SK-N-MC (cell line): Measurements from ENCODE around the gene ZNF79.

Experiments used
- EZH2 ChIP-seq: fragments of 200-600 bp; sonication (generic); IDR thresholded peaks from one replicate; pipeline ENCODE4 v1.6.1; 2017; ENCODE audit warnings: antibody characterized with exemption
- FOXP2 ChIP-seq: optimal IDR thresholded peaks from 2 replicates; pipeline ENCODE3; 2011; ENCODE audit warnings: mild to moderate bottlenecking, moderate library complexity; ENCODE audit not compliant: insufficient read depth; ENCODE audit errors: extremely low read length, control extremely low read depth
- POLR2AphosphoS5 ChIP-seq: IDR thresholded peaks from 2 replicates; pipeline ENCODE4 v1.6.1; 2012; ENCODE audit warnings: mild to moderate bottlenecking, low read depth, low read length, borderline replicate concordance

- TF ChIP-seq EZH2: no peak
- TF ChIP-seq FOXP2: no peak
- TF ChIP-seq POLR2AphosphoS5: peak; percentile 34
Observed at GRCh38 chr9:127446713-127447415, 22.7 kb downstream of the ZNF79 start.
